KG1 (cell line): ENCODE measurements around the gene SLC16A6.
"Not testable (repeated sequence)": the region's sequence is repeated elsewhere in the genome, so short reads cannot be mapped to it uniquely, and the experiment has no call there.

ENCODE experiments used
- DNase-seq: peaks from one replicate; lab custom pipeline; 2025; lab: John Stamatoyannopoulos, UW

The SLC16A6 gene

GRCh38 chr17:68290955-68291835 is at the start of gene SLC16A6, which contains the start of gene ARSG:
Gene SLC16A6, minus strand, starts transcription at chr17:68291127. Its CDS starts 12,807 bp downstream, at chr17:68278320.
Gene ARSG, plus strand, starts transcription at chr17:68291495. Its CDS starts 15,999 bp downstream, at chr17:68307494.
- peak; percentile 66 for DNase-seq

- no peak for DNase-seq
Measured at GRCh38 chr17:68334393-68334792, 43.5 kb upstream of the SLC16A6 start.

GRCh38 chr17:68331932-68332331 is 41.0 kb upstream of the SLC16A6 start:
- not testable (repeated sequence) for DNase-seq

- DNase-seq: no peak
Measured at GRCh38 chr17:68329331-68329730, 38.4 kb upstream of the SLC16A6 start.

GRCh38 chr17:68328676-68329075 is 37.7 kb upstream of the SLC16A6 start:
- no peak for DNase-seq

GRCh38 chr17:68327823-68328557 is 37.1 kb upstream of the SLC16A6 start:
- DNase-seq: no peak

- DNase-seq: no peak
Measured at GRCh38 chr17:68326681-68327080, 35.8 kb upstream of the SLC16A6 start.

- DNase-seq: no peak
Measured at GRCh38 chr17:68325961-68326360, 35.0 kb upstream of the SLC16A6 start.

- no peak for DNase-seq
Measured at GRCh38 chr17:68324654-68325336, 33.9 kb upstream of the SLC16A6 start.

- DNase-seq: no peak
Measured at GRCh38 chr17:68324114-68324513, 33.2 kb upstream of the SLC16A6 start.

GRCh38 chr17:68322630-68323029 is 31.7 kb upstream of the SLC16A6 start:
- no peak for DNase-seq

- no peak for DNase-seq
Measured at GRCh38 chr17:68321556-68321954, 30.6 kb upstream of the SLC16A6 start.

- no peak for DNase-seq
Measured at GRCh38 chr17:68320943-68321555, 30.1 kb upstream of the SLC16A6 start.

GRCh38 chr17:68320311-68320865 is 29.5 kb upstream of the SLC16A6 start:
- no peak for DNase-seq

- no peak for DNase-seq
Measured at GRCh38 chr17:68319410-68320162, 28.7 kb upstream of the SLC16A6 start.

- no peak for DNase-seq
Measured at GRCh38 chr17:68318103-68318991, 27.4 kb upstream of the SLC16A6 start.

- DNase-seq: no peak
Measured at GRCh38 chr17:68317458-68317857, 26.5 kb upstream of the SLC16A6 start.

- no peak for DNase-seq
Measured at GRCh38 chr17:68315930-68316329, 25.0 kb upstream of the SLC16A6 start.

GRCh38 chr17:68314916-68315535 is 24.1 kb upstream of the SLC16A6 start:
- peak; percentile 21 for DNase-seq
